RWPE2 (cell line): ENCODE measurements around the gene RTL1.

Experiments
- ATAC-seq: fragments of 200-7000 bp; cut with Tn5 transposase; 3 replicates; pipeline ENCODE4 v1.9.1; 2021; ENCODE audit warnings: low read depth
- DNase-seq: peaks from one replicate; pipeline ENCODE4 v3.0.0-alpha.2; 2020; ENCODE audit warnings: low spot score
- H3K27ac ChIP-seq: fragments of 450-650 bp; 2 replicates; pipeline ENCODE4 v1.5.1; 2017; ENCODE audit warnings: mild to moderate bottlenecking; ENCODE audit not compliant: poor library complexity, severe bottlenecking
- H3K27me3 ChIP-seq: fragments of 250-450 bp; sonication (Bioruptor Pico); 2 replicates; pipeline ENCODE4 v1.5.1; 2021; ENCODE audit warnings: mild to moderate bottlenecking, moderate library complexity; ENCODE audit not compliant: insufficient read depth, poor library complexity, severe bottlenecking
- H3K36me3 ChIP-seq: fragments of 250-450 bp; sonication (Bioruptor Pico); 2 replicates; pipeline ENCODE4 v1.5.1; 2020; ENCODE audit warnings: low read depth, mild to moderate bottlenecking, moderate library complexity
- H3K4me1 ChIP-seq: fragments of 250-450 bp; sonication (Bioruptor Pico); 2 replicates; pipeline ENCODE4 v1.5.1; 2021; ENCODE audit warnings: mild to moderate bottlenecking, moderate library complexity; ENCODE audit not compliant: insufficient read depth, poor library complexity, severe bottlenecking
- H3K4me3 ChIP-seq: fragments of 250-450 bp; sonication (Bioruptor Pico); 2 replicates; pipeline ENCODE4 v1.5.1; 2021; ENCODE audit warnings: mild to moderate bottlenecking, moderate library complexity; ENCODE audit not compliant: severe bottlenecking
- H3K9me3 ChIP-seq: fragments of 250-450 bp; sonication (Bioruptor Pico); 2 replicates; pipeline ENCODE4 v1.5.1; 2021; ENCODE audit warnings: mild to moderate bottlenecking, moderate library complexity; ENCODE audit not compliant: severe bottlenecking
- CTCF ChIP-seq: fragments of 450-650 bp; IDR thresholded peaks from one replicate; pipeline ENCODE4 v1.5.1; 2017; ENCODE audit warnings: mild to moderate bottlenecking, moderate library complexity; ENCODE audit not compliant: poor library complexity, severe bottlenecking

The RTL1 gene

GRCh38 chr14:100835548-100836310 is 67.8 kb downstream of the RTL1 start:
- no peak overlapping the region for H3K27ac ChIP-seq
- H3K36me3 ChIP-seq, result peaks cover 24% of the 10 kb centered on the region
- no peak for DNase-seq
- ATAC-seq, result no peak
- TF ChIP-seq CTCF, result no peak
- H3K4me3 ChIP-seq, result no peak overlapping the region
- no peaks in the 10 kb centered on the region for H3K4me1 ChIP-seq
- H3K9me3 ChIP-seq, result no peaks in the 10 kb centered on the region
- H3K27me3 ChIP-seq, result no peaks in the 10 kb centered on the region

- ATAC-seq, result no peak
- Histone ChIP-seq H3K4me3 (no peak overlapping the region), H3K27me3 (no peaks in the 10 kb centered on the region), H3K4me1 (no peaks in the 10 kb centered on the region), H3K36me3 (peaks cover 32% of the 10 kb centered on the region), H3K27ac (no peak overlapping the region), H3K9me3 (no peaks in the 10 kb centered on the region)
- TF ChIP-seq CTCF, result no peak
- no peak for DNase-seq
These were observed 68.6 kb downstream of the RTL1 start for GRCh38 chr14:100834794-100835547.

GRCh38 chr14:100834082-100834793 is 69.3 kb downstream of the RTL1 start:
- ATAC-seq (no peak), DNase-seq (no peak)
- Histone ChIP-seq H3K27me3 (no peaks in the 10 kb centered on the region), H3K9me3 (no peaks in the 10 kb centered on the region), H3K27ac (no peak overlapping the region), H3K4me1 (no peaks in the 10 kb centered on the region), H3K4me3 (no peak overlapping the region), H3K36me3 (peaks cover 34% of the 10 kb centered on the region)
- TF ChIP-seq CTCF, result no peak

GRCh38 chr14:100832311-100832960 is 71.1 kb downstream of the RTL1 start:
- H3K4me3 ChIP-seq, result no peak overlapping the region
- TF ChIP-seq CTCF, result no peak
- no peaks in the 10 kb centered on the region for H3K27me3 ChIP-seq
- peaks cover 37% of the 10 kb centered on the region for H3K36me3 ChIP-seq
- no peak overlapping the region for H3K27ac ChIP-seq
- ATAC-seq, result no peak
- DNase-seq, result no peak
- no peaks in the 10 kb centered on the region for H3K9me3 ChIP-seq
- no peaks in the 10 kb centered on the region for H3K4me1 ChIP-seq
